Esophagus muscularis mucosa (tissue), 4 donors: Measurements from ENCODE around the gene PBX3. TPM values are rescaled to one million over a fixed set of nuclear protein-coding genes. Genes with fewer than 3 reads are reported as not detected.

ENCODE experiments used
- DNase-seq: peaks from one replicate; pipeline ENCODE4 v3.0.0-alpha.2; 2017; ENCODE audit errors: extremely low spot score
- H3K27ac ChIP-seq, 4 donors: fragments of 200-600 bp; sonication (generic); replicated peaks in 1 of 4; 1 replicate in 3 of 4; 2 replicates in 1 of 4; pipeline ENCODE4 v1.5.1; 2016 to 2019; ENCODE audit warnings: mild to moderate bottlenecking in 1 of 4
- H3K27me3 ChIP-seq, 4 donors: fragments of 200-600 bp; sonication (generic); one replicate each; pipeline versions ENCODE4 v1.5.1 to v1.6.0; 2016 to 2019
- H3K36me3 ChIP-seq, 4 donors: fragments of 200-600 bp; sonication (generic); one replicate each; pipeline ENCODE4 v1.5.1; 2016 to 2019
- H3K4me1 ChIP-seq, 4 donors: fragments of 200-600 bp; sonication (generic); one replicate each; pipeline ENCODE4 v1.5.1; 2016 to 2019
- H3K4me3 ChIP-seq, 4 donors: fragments of 200-600 bp; sonication (generic); 1 replicate in 2 of 4; 2 replicates in 2 of 4; pipeline ENCODE4 v1.5.1; 2016 to 2019; ENCODE audit warnings: mild to moderate bottlenecking in 4 of 4, moderate library complexity in 1 of 4
- H3K9me3 ChIP-seq, 4 donors: fragments of 200-600 bp; sonication (generic); 1 replicate in 3 of 4; 2 replicates in 1 of 4; pipeline ENCODE4 v1.5.1; 2016 to 2019
- CTCF ChIP-seq, 3 experiments: fragments of 200-600 bp in 2 of 3; fragments of 450-650 bp in 1 of 3; sonication (generic) in 2 of 3; IDR thresholded peaks; one replicate each; pipeline ENCODE4 v1.5.1; 2017 to 2019; ENCODE audit warnings: antibody characterized with exemption in 3 of 3, mild to moderate bottlenecking in 2 of 3, moderate library complexity in 1 of 3
- EP300 ChIP-seq: sonication (generic); formaldehyde crosslinking; IDR thresholded peaks from one replicate; pipeline ENCODE4 v1.6.1; 2017; ENCODE audit warnings: antibody characterized with exemption
- POLR2A ChIP-seq: fragments of 450-650 bp; IDR thresholded peaks from one replicate; pipeline ENCODE4 v1.6.1; 2017; ENCODE audit warnings: antibody characterized with exemption, moderate library complexity, mild to moderate bottlenecking, low read depth
- POLR2AphosphoS5 ChIP-seq, 2 donors: sonication (generic); formaldehyde crosslinking; IDR thresholded peaks; one replicate each; pipeline ENCODE4 v1.6.1; 2017; ENCODE audit warnings: antibody characterized with exemption in 2 of 2
- WGBS: methylation state at CpG from one replicate; pipeline ENCODE4 v1.1.5; 2018; 5-methylcytosine and 5-hydroxymethylcytosine counted together
- intact Hi-C: fragments of 100-400 bp; cut with DNase I; formaldehyde crosslinking; loops from one replicate; pipeline ENCODE4 v1.15.1; 2023
- total RNA-seq, 4 donors: library from RNA; depleted of rRNA; stranded (reverse); fragments of >200 nt; gene quantifications; one replicate each; pipeline versions ENCODE4 v1.1.0 to v1.2.1, GENCODE V29; 2016

The PBX3 gene
- total RNA-seq, 4 donors from 2014 or later: 50.1 to 82.4 (median 54.3) TPM

DNA sequence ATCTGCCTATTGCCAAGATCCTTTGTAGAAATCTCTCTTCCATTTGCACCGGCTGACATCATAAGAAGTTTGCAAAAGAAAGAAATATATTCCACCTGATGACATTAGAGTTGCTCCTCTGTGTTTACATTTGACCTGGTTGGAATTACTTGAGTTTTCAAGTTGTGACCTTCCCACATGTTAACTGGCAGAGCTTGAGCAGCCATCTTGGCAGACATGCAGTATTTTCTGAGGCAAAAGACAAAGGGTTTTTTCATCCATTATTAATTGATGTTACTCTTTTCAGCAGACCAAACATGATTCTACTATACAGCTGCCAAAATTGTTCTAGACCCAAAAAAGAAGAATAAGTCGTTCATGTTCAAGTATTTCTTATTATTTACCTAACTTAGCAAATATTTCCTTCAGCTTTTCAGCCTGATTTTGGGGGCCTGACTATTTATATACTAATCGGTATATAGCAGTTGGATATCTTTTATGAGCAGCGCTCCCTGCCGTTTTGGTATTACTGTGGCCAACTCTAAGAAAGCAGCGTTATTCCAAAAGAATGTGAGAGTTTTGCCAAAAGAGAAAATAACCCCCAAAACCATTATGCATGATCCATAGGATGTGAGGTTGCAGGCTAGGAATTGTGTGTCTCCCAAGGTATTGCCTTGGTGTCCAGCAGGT is 212.9 kb downstream of the PBX3 start:
- no peak overlapping the region for H3K27ac ChIP-seq
- H3K4me1 ChIP-seq: peaks cover 0 to 29% (median 19%) of the 10 kb centered on the region in 4 donors
- DNase-seq: no peak
- H3K4me3 ChIP-seq: no peak overlapping the region
- WGBS: 53% methylated on average over 6 of the region's 6 CpGs
- peaks cover 0 to 30% (median 24%) of the 10 kb centered on the region in 4 donors for H3K36me3 ChIP-seq
- intact Hi-C loops: no loop called here
- H3K27me3 ChIP-seq: no peaks in the 10 kb centered on the region
- TF ChIP-seq POLR2A (no peak), CTCF (IDR thresholded peaks at IDR 0.05) (no peak), EP300 (no peak), POLR2AphosphoS5 (IDR thresholded peaks at IDR 0.05) (no peak)
- H3K9me3 ChIP-seq: no peaks in the 10 kb centered on the region

DNA sequence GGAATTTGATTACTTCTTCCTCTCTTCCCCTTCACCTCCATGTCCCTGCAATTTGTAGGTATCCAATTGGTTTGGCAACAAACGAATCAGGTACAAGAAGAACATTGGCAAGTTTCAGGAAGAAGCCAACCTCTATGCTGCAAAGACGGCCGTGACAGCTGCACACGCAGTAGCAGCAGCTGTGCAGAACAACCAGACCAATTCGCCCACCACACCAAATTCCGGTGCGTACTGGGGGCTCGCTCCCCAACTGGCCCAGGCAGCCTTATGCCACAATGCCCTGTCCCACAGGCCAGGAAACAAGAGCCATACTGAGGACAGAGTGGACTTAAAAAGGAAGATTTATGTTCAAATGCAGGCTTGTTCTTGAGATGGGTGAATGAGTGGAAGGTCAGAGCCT is 213.5 kb downstream of the PBX3 start:
- intact Hi-C loops: no loop called here
- 82% methylated on average over 8 of the region's 8 CpGs for WGBS

DNA sequence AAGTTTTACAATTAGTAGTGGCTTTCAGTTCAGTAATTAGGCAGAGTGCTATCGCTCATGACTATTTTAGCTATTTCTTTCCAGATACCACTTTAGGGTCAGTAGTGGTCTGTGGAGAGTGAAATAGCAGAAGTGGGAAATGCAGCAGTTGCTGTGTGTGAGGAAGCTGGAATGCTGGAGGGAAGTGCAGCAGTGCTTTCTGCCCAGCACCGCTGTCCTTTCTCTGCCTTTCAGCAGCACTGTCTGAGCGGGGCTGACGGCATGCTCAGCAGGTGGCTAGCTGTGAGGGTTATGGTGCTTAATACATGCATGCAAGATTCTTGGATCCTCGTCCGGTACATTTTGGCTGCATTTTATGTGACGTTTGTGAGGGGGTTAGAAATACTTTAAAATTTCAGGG is 213.9 kb downstream of the PBX3 start:
- Histone ChIP-seq H3K4me3 (no peak overlapping the region), H3K36me3 (peaks cover 0 to 32% (median 23%) of the 10 kb centered on the region in 4 donors), H3K27ac (no peak overlapping the region), H3K9me3 (no peaks in the 10 kb centered on the region), H3K4me1 (peaks cover 0 to 36% (median 28%) of the 10 kb centered on the region in 4 donors), H3K27me3 (no peaks in the 10 kb centered on the region)
- 77% methylated on average over 7 of the region's 7 CpGs for WGBS
- no peak for DNase-seq
- TF ChIP-seq CTCF (IDR thresholded peaks at IDR 0.05) (no peak), EP300 (no peak), POLR2A (no peak), POLR2AphosphoS5 (IDR thresholded peaks at IDR 0.05) (no peak)
- intact Hi-C loops: no loop called here

More for the DNA sequence above, 213.5 kb downstream of the PBX3 start:
- H3K4me3 ChIP-seq: no peak overlapping the region
- H3K36me3 ChIP-seq: peaks cover 0 to 28% (median 26%) of the 10 kb centered on the region in 4 donors
- no peaks in the 10 kb centered on the region for H3K27me3 ChIP-seq
- no peak overlapping the region for H3K27ac ChIP-seq
- H3K9me3 ChIP-seq: no peaks in the 10 kb centered on the region
- no peak for DNase-seq
- peaks cover 0 to 34% (median 24%) of the 10 kb centered on the region in 4 donors for H3K4me1 ChIP-seq
- no peak for TF ChIP-seq POLR2A
- no peak for TF ChIP-seq POLR2AphosphoS5 (IDR thresholded peaks at IDR 0.05)
- no peak for TF ChIP-seq CTCF (IDR thresholded peaks at IDR 0.05)
- TF ChIP-seq EP300: no peak

DNA sequence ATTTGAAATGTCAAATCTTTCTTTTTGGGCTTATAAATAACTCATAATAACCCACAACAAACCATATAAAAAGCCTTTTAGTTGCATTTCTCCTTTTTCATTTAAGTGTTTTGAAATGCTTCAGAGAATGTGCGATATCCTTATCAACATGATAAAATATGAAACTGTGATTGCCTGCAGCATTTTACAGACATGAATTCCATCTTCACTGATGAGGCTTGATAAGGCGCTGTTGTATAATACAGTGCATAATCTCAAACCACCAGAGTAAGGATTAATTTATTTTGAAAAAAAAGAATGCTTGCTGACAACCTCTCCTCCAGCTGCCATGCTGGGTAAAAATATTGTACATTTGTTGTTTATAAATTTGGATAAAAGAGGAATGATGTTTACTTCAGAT is 216.8 kb downstream of the PBX3 start:
- Histone ChIP-seq H3K9me3 (no peaks in the 10 kb centered on the region), H3K4me3 (no peak overlapping the region), H3K27me3 (no peaks in the 10 kb centered on the region), H3K4me1 (peaks cover 0 to 30% (median 26%) of the 10 kb centered on the region in 4 donors), H3K27ac (no peak overlapping the region), H3K36me3 (peaks cover 0 to 42% (median 26%) of the 10 kb centered on the region in 4 donors)
- intact Hi-C loops: no loop called here
- no peak for DNase-seq
- TF ChIP-seq EP300: no peak
- TF ChIP-seq POLR2AphosphoS5 (IDR thresholded peaks at IDR 0.05): no peak
- no peak for TF ChIP-seq CTCF (IDR thresholded peaks at IDR 0.05)
- WGBS: 87% methylated on average over 2 of the region's 2 CpGs
